H9 (cell line): ENCODE results near the gene RARG. TPM values are rescaled to one million over a fixed set of nuclear protein-coding genes. Genes with fewer than 3 reads are reported as not detected.

Experiments used
- DNase-seq: peaks from one replicate; pipeline ENCODE4 v3.0.0-alpha.2; 2017
- H2AFZ ChIP-seq: one replicate; pipeline ENCODE4 v1.6.1; 2013; ENCODE audit warnings: mild to moderate bottlenecking, low read length, control low read depth, moderate library complexity
- H2AK5ac ChIP-seq: 2 replicates; pipeline ENCODE4 v1.6.1; 2013; ENCODE audit warnings: low read length, control low read depth, mixed read lengths; ENCODE audit not compliant: insufficient read length
- H2BK120ac ChIP-seq: one replicate; pipeline ENCODE4 v1.6.1; 2013; ENCODE audit warnings: low read depth, mild to moderate bottlenecking, low read length, control low read depth, inconsistent platforms; ENCODE audit not compliant: poor library complexity, severe bottlenecking
- H2BK12ac ChIP-seq: 2 replicates; pipeline ENCODE4 v1.6.1; 2013; ENCODE audit warnings: low read length, control low read depth, mixed read lengths, low read depth; ENCODE audit not compliant: insufficient read length
- H2BK15ac ChIP-seq: 2 replicates; pipeline ENCODE4 v1.6.1; 2013; ENCODE audit warnings: low read depth, low read length, control low read depth
- H2BK20ac ChIP-seq: one replicate; pipeline ENCODE4 v1.6.1; 2013; ENCODE audit warnings: low read depth, mild to moderate bottlenecking, low read length, control low read depth, inconsistent platforms; ENCODE audit not compliant: poor library complexity, severe bottlenecking
- H2BK5ac ChIP-seq: 2 replicates; pipeline ENCODE4 v1.6.1; 2013; ENCODE audit warnings: low read length, control low read depth, mixed read lengths; ENCODE audit not compliant: insufficient read length
- H3K14ac ChIP-seq: 2 replicates; pipeline ENCODE4 v1.6.1; 2013; ENCODE audit warnings: low read length, control low read depth; ENCODE audit not compliant: insufficient read depth
- H3K18ac ChIP-seq: 2 replicates; pipeline ENCODE4 v1.6.1; 2013; ENCODE audit warnings: low read depth, mild to moderate bottlenecking, mixed read lengths, low read length, control low read depth; ENCODE audit not compliant: insufficient read length
- H3K23ac ChIP-seq: 2 replicates; pipeline ENCODE4 v1.6.1; 2013; ENCODE audit warnings: low read length, control low read depth, mixed read lengths, low read depth; ENCODE audit not compliant: insufficient read length
- H3K23me2 ChIP-seq: 2 replicates; pipeline ENCODE4 v1.6.1; 2013; ENCODE audit warnings: low read depth, mild to moderate bottlenecking, mixed read lengths, low read length, control low read depth; ENCODE audit not compliant: insufficient read length, poor library complexity, severe bottlenecking
- H3K27ac ChIP-seq: 2 replicates; pipeline ENCODE4 v1.5.1; 2013; ENCODE audit warnings: low read length, control low read depth, mixed read lengths, low read depth; ENCODE audit not compliant: insufficient read length
- H3K27me3 ChIP-seq: 2 replicates; pipeline ENCODE4 v1.6.1; 2013; ENCODE audit warnings: low read length, control low read depth, inconsistent platforms; ENCODE audit not compliant: insufficient read depth
- H3K4ac ChIP-seq: 2 replicates; pipeline ENCODE4 v1.6.1; 2013; ENCODE audit warnings: low read depth, mild to moderate bottlenecking, control low read depth, inconsistent platforms, low read length, moderate library complexity
- H3K4me1 ChIP-seq: 2 replicates; pipeline ENCODE4 v1.6.1; 2013; ENCODE audit warnings: low read length, control low read depth, inconsistent platforms; ENCODE audit not compliant: insufficient read depth
- H3K4me2 ChIP-seq: 2 replicates; pipeline ENCODE4 v1.6.1; 2013; ENCODE audit warnings: low read length, control low read depth, mixed read lengths; ENCODE audit not compliant: insufficient read length, insufficient read depth
- H3K56ac ChIP-seq: 2 replicates; pipeline ENCODE4 v1.6.1; 2013; ENCODE audit warnings: low read depth, mild to moderate bottlenecking, mixed read lengths, low read length, control low read depth; ENCODE audit not compliant: insufficient read length
- H3K79me1 ChIP-seq: 2 replicates; pipeline ENCODE4 v1.6.1; 2013; ENCODE audit warnings: low read depth, mild to moderate bottlenecking, moderate library complexity, low read length, control low read depth, inconsistent platforms; ENCODE audit not compliant: insufficient read depth, poor library complexity, severe bottlenecking
- H3K79me2 ChIP-seq: 2 replicates; pipeline ENCODE4 v1.6.1; 2013; ENCODE audit warnings: low read length, control low read depth, inconsistent platforms; ENCODE audit not compliant: insufficient read depth
- H3K9ac ChIP-seq: 2 replicates; pipeline ENCODE4 v1.6.1; 2013; ENCODE audit warnings: low read length, control low read depth, mixed read lengths; ENCODE audit not compliant: insufficient read length; ENCODE audit errors: extremely low read depth
- H3K9me3 ChIP-seq: one replicate; pipeline ENCODE4 v1.6.1; 2013; ENCODE audit warnings: low read depth, low read length, inconsistent platforms; ENCODE audit not compliant: control insufficient read depth
- H3T11ph ChIP-seq: one replicate; pipeline ENCODE4 v1.6.1; 2013; ENCODE audit warnings: mild to moderate bottlenecking, low read length, control low read depth, inconsistent platforms
- H4K20me1 ChIP-seq: one replicate; pipeline ENCODE4 v1.6.1; 2013; ENCODE audit not compliant: control insufficient read depth, insufficient read length, insufficient read depth
- H4K5ac ChIP-seq: 2 replicates; pipeline ENCODE4 v1.6.1; 2013; ENCODE audit warnings: low read depth, mild to moderate bottlenecking, mixed read lengths, low read length, control low read depth; ENCODE audit not compliant: insufficient read length
- H4K8ac ChIP-seq: replicated peaks from 2 replicates; pipeline ENCODE4 v1.6.1; 2013; ENCODE audit warnings: low read length, control low read depth, mixed read lengths, low read depth; ENCODE audit not compliant: insufficient read length
- H4K91ac ChIP-seq: 2 replicates; pipeline ENCODE4 v1.6.1; 2013; ENCODE audit warnings: low read depth, mild to moderate bottlenecking, moderate library complexity, mixed read lengths, low read length, control low read depth; ENCODE audit not compliant: insufficient read length
- H3K27ac Mint-ChIP-seq, 3 experiments: 2 replicates in 2 of 3; 3 replicates in 1 of 3; pipeline ENCODE4 v1.8.0; 2020 to 2021; ENCODE audit warnings: mixed read lengths in 3 of 3, mild to moderate bottlenecking in 1 of 3, moderate library complexity in 1 of 3
- H3K27me3 Mint-ChIP-seq: 2 replicates; pipeline ENCODE4 v1.8.0; 2021; ENCODE audit warnings: low read depth, mild to moderate bottlenecking, moderate library complexity, mixed read lengths
- H3K36me3 Mint-ChIP-seq, 3 experiments: 2 replicates in 2 of 3; 3 replicates in 1 of 3; pipeline ENCODE4 v1.8.0; 2020 to 2021; ENCODE audit warnings: low read depth in 3 of 3, mixed read lengths in 3 of 3; ENCODE audit not compliant: insufficient read depth in 1 of 3
- H3K4me1 Mint-ChIP-seq, 2 experiments: 2 replicates each; pipeline ENCODE4 v1.8.0; 2020; ENCODE audit warnings: mixed read lengths in 2 of 2
- H3K4me3 Mint-ChIP-seq, 2 experiments: 2 replicates in 1 of 2; 3 replicates in 1 of 2; pipeline ENCODE4 v1.8.0; 2020 to 2021; ENCODE audit warnings: mild to moderate bottlenecking in 2 of 2, mixed read lengths in 2 of 2, moderate library complexity in 1 of 2
- H3K9me3 Mint-ChIP-seq, 2 experiments: 2 replicates in 1 of 2; 3 replicates in 1 of 2; pipeline ENCODE4 v1.8.0; 2020; ENCODE audit warnings: mild to moderate bottlenecking in 2 of 2, mixed read lengths in 2 of 2, moderate library complexity in 1 of 2
- WGBS: extraction: QIAGEN DNeasy Blood & Tissue Kit; methylation state at CpG from one replicate; pipeline ENCODE4 v1.1.7; 2013; ENCODE audit warnings: missing lambda C conversion rate, low lambda C conversion rate, mixed read lengths; ENCODE audit not compliant: insufficient read length; ENCODE audit errors: extremely low coverage; 5-methylcytosine and 5-hydroxymethylcytosine counted together
- total RNA-seq: library from RNA; stranded (reverse); gene quantifications from 2 replicates; pipeline ENCODE4 v1.2.1, GENCODE V29; 2021
- TF ChIP-seq, protein P1 (sequence below): fragments of 200-600 bp; sonication (generic); conservative IDR thresholded peaks from 3 replicates; pipeline ENCODE4 v1.8.0; 2021; ENCODE audit warnings: antibody characterized with exemption, mild to moderate bottlenecking

RARG gene
- total RNA-seq, 1 experiment from 2014 or later: 43.7 TPM

GRCh38 chr12:53226815-53227214 lies 5.2 kb downstream of the RARG start:
- Histone ChIP-seq H3K56ac (no peak overlapping the region), H3K4ac (no peak overlapping the region), H4K91ac (no peak overlapping the region), H3K23ac (no peak overlapping the region), H4K20me1 (no peaks in the 10 kb centered on the region), H3K9ac (no peak overlapping the region), H3K4me1 (peaks cover 28% of the 10 kb centered on the region; the same call in 1 of the 2 replicates), H2AK5ac (no peak overlapping the region), H2BK15ac (no peak overlapping the region), H3K14ac (no peak overlapping the region), H4K5ac (no peak overlapping the region), H3K79me2 (no peaks in the 10 kb centered on the region), H3T11ph (no peak overlapping the region), H4K8ac (no peak overlapping the region), H3K23me2 (peaks cover 10% of the 10 kb centered on the region), H3K27me3 (no peaks in the 10 kb centered on the region; the same call in 1 of the 2 replicates), H2BK20ac (no peak overlapping the region), H2AFZ (no peak overlapping the region), H3K18ac (no peak overlapping the region), H2BK12ac (no peak overlapping the region), H2BK120ac (no peak overlapping the region), H3K79me1 (no peaks in the 10 kb centered on the region), H2BK5ac (no peak overlapping the region), H3K27ac (no peak overlapping the region), H3K4me2 (no peak overlapping the region), H3K9me3 (no peaks in the 10 kb centered on the region)
- Mint-ChIP-seq H3K27me3 (peaks cover 10% of the 10 kb centered on the region), H3K4me3 (peak overlapping the region in 1 of 2 experiments; percentile 16; a peak in 1 of 5 replicates), H3K36me3 (peaks cover 8 to 17% (median 13%) of the 10 kb centered on the region in 3 experiments; a peak in 6 of 7 replicates), H3K27ac (peak overlapping the region in 1 of 3 experiments; percentile 3; a peak in 2 of 7 replicates), H3K9me3 (no peaks in the 10 kb centered on the region), H3K4me1 (peaks cover 77 to 84% of the 10 kb centered on the region in 2 experiments)
- TF ChIP-seq, protein P1, sequence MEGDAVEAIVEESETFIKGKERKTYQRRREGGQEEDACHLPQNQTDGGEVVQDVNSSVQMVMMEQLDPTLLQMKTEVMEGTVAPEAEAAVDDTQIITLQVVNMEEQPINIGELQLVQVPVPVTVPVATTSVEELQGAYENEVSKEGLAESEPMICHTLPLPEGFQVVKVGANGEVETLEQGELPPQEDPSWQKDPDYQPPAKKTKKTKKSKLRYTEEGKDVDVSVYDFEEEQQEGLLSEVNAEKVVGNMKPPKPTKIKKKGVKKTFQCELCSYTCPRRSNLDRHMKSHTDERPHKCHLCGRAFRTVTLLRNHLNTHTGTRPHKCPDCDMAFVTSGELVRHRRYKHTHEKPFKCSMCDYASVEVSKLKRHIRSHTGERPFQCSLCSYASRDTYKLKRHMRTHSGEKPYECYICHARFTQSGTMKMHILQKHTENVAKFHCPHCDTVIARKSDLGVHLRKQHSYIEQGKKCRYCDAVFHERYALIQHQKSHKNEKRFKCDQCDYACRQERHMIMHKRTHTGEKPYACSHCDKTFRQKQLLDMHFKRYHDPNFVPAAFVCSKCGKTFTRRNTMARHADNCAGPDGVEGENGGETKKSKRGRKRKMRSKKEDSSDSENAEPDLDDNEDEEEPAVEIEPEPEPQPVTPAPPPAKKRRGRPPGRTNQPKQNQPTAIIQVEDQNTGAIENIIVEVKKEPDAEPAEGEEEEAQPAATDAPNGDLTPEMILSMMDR: no peak
- no peak for DNase-seq
- no CpG with 5 or more reads among the region's 4 CpGs for WGBS
